Activated CD8-positive, alpha-beta memory T cell treated with anti-CD3 and anti-CD28 coated beads for 24 hours (primary cell): ENCODE results near the gene GPATCH11.

Experiments used
- DNase-seq: peaks from one replicate; pipeline ENCODE4 v3.0.0-alpha.2; 2020

GPATCH11 gene

DNA sequence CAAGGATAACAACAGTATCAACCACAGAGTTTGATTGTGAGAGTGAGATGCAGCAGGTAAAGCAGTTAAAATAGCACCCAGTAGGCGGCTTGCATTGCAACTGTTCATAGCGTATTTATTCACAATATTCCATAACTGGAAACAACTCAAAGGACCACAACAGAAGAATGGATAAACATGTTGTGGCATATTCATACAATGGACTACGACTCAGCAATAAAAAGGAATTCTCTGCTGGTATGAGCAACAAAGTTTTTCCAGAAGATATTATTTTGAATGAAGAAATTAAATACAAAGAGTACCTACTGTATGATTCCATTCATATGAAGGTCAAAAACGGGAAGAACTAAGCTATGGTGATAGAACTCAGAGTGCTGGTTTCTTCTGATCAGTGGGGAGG is 25.2 kb downstream of the GPATCH11 start:
- DNase-seq = no peak

DNA sequence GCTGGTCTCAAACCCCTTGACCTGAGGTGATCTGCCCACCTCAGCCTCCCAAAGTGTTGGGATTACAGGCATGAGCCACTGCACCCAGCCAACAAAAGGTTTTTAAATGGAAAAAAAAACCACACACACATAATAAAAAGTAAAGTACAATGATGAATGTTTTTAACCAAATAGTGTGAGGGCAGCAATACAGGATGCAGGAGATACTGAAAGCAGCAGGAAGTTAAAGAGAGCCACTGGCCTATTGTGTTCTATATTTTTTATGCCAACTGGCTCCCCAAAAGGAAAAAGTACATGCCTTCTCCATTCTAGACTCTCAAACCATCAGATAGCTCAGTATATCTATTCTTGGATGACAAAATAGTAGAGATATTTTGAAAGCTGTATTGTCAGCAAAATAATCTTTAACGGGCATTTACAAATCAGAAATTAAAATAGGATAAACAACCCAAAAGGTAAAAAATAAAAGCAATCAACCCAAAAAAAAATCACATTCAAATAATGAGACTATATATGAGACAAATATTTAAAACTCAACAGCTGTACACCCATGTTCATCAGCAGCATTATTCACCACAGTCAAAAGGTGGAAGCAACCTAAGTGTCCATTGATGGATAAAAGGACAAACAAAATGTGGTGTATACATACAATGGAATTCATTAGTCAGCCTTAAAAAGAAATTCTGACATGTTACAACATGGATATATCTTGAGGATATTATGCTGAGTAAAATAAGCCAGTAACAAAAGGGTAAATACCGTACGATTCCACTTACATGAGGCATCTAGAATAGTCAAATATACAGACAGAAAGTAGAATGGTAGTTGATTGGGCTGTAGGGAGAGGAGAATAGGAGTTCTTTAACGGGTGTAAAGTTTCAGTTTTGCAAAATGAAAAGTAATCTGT is 26.2 kb downstream of the GPATCH11 start:
- no peak for DNase-seq

GRCh38 chr2:37111958-37112357 is 27.6 kb downstream of the GPATCH11 start:
- no peak for DNase-seq

GRCh38 chr2:37117566-37117965 is 33.2 kb downstream of the GPATCH11 start:
- DNase-seq = no peak

DNA sequence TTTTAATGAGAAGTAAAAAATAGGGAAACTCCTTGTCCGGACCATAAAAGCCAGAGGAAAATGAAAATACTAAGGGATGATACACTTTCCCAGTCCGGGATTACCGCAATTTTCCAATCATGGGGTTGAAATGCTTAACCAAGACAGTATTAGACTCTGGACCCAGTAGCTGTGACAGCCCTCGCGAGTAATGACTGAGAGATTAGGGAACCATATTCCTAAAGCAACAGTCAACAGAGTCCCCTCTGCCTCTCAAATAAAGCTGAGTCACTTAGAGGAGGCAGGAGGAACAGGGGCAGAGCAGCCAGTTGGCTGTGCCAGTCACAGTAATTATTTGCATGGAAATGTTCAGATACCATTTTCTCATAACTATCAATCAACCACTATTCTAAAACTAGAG is 34.8 kb downstream of the GPATCH11 start:
- DNase-seq = no peak

DNA sequence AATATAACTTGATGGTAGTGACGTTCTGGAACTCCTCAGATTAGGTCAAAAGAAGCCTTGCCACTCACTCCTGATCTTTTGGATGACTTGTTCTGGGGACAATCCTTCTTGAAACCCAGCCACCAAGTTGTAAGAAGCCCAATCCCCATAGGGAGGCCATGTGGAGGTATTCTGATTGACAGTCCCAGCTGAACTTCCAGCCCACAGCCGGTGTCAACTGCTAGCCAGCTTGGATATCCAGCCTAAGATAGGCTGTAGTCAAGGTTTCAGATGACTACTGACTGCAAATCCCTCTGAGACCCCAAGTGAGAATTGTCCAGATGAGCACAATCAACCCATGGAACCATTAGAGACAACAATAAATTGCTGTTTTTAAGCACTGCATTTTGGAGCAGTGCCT is 41.1 kb downstream of the GPATCH11 start:
- DNase-seq = no peak

- no peak for DNase-seq
These were observed 48.6 kb downstream of the GPATCH11 start for GRCh38 chr2:37132914-37133313.

DNA sequence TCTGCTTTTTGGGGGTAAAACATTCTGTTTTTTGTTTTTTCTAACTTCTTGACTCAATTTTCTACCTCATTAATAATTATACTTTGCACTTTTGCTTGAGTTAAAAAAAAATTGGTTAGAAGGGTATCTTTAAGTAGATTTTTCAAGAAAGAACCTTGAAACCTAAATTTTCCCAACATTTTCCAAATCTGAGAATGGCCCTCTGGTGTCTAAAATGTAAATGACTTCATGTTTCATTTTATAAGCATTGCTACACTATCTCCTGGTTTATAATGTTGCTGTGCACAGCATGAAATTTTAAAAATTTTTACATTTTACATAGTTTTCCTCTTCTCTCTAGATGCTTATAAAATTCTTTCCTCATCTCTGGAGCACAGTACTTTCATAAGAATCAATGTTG is 58.2 kb downstream of the GPATCH11 start:
- no peak for DNase-seq

DNA sequence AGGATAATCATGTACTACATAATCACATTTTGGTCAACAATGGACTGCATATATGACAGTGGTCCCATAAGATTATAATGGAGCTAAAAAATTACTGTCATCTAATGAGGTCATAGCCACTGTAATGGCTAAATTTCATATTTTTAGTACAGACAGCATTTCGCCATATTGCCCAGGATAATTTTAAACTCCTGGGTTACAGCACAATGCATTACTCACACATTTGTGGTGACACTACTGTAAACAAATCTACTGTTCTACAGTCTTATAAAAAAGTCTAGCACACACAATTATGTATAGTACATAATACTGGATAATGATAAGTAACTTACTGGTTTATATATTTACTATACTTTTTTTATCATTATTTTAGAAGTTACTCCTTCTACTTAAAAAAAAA is 59.7 kb downstream of the GPATCH11 start:
- no peak for DNase-seq

DNA sequence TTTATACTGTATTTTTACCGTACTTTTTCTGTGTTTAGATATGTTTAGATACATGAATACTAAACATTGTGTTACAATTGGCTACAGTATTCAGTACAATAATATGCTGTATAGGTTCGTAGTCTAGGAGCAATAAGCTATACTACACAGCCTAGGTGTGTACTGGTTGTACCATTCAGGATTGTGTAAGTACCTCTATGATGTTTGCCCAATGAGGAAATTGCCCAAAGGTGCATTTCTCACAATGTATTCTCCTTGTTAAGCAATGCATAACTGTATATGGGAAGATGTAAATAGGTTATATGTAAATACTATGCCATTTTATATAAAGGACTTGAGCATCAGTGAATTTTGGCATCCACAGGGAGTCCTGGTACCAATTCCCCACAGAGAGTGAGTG is 61.7 kb downstream of the GPATCH11 start:
- DNase-seq = no peak

- DNase-seq = no peak
These were observed 64.0 kb downstream of the GPATCH11 start for GRCh38 chr2:37148325-37148724.
